ENCODE results near the gene APOBEC4.

GRCh38 chr1:183600634-183601033 lies 52.5 kb downstream of the APOBEC4 start:
- no peak for TF ChIP-seq CTCF (IDR thresholded peaks at IDR 0.05)
- TF ChIP-seq SIN3A (IDR thresholded peaks at IDR 0.05; ENCODE audit: borderline replicate concordance, insufficient read depth, low read depth, low read length) = no peak
- TF ChIP-seq REST (IDR thresholded peaks at IDR 0.05; ENCODE audit: insufficient read depth in 1 of 2, low read depth in 2 of 2, low read length in 1 of 2) = no peak

Measured in Panc1 (cell line).